ENCODE measurements around the gene DIAPH1.

DNA sequence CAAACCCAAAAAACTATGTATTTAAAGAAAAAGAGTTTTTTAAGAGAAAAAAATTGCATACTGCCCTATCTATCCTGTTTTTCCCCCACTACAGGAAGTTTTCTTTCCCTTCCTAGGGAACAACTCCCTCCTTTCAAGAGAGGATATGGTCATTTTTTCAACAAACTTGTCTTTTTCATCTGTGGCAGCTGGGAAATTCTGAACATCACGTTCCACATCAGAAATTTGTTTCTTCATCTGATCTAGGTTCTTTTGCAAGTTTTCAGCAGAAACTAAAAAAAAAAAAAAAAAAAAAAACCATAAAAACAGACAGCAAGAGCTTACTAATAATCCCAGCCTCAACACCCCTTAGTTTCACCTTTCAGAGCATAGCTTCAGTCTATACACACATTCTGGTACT is 91.4 kb downstream of the DIAPH1 start:
- TF ChIP-seq, protein P1, sequence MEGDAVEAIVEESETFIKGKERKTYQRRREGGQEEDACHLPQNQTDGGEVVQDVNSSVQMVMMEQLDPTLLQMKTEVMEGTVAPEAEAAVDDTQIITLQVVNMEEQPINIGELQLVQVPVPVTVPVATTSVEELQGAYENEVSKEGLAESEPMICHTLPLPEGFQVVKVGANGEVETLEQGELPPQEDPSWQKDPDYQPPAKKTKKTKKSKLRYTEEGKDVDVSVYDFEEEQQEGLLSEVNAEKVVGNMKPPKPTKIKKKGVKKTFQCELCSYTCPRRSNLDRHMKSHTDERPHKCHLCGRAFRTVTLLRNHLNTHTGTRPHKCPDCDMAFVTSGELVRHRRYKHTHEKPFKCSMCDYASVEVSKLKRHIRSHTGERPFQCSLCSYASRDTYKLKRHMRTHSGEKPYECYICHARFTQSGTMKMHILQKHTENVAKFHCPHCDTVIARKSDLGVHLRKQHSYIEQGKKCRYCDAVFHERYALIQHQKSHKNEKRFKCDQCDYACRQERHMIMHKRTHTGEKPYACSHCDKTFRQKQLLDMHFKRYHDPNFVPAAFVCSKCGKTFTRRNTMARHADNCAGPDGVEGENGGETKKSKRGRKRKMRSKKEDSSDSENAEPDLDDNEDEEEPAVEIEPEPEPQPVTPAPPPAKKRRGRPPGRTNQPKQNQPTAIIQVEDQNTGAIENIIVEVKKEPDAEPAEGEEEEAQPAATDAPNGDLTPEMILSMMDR (IDR thresholded peaks at IDR 0.05; ENCODE audit: low read length): no peak
- no peak for TF ChIP-seq EZH2phosphoT487 (IDR thresholded peaks at IDR 0.05; ENCODE audit: low read length)
- TF ChIP-seq EZH2 (optimal IDR thresholded peaks at IDR 0.05; ENCODE audit: low read depth, low read length): no peak
